ENCODE measurements around the gene KIF21A.

- TF ChIP-seq POLR2A (IDR thresholded peaks at IDR 0.05) (no peak), CTCF (IDR thresholded peaks at IDR 0.05) (no peak)
Measured at GRCh38 chr12:39364196-39364595, 78.7 kb downstream of the KIF21A start.
